ENCODE results near the gene DOP1A.

DNA sequence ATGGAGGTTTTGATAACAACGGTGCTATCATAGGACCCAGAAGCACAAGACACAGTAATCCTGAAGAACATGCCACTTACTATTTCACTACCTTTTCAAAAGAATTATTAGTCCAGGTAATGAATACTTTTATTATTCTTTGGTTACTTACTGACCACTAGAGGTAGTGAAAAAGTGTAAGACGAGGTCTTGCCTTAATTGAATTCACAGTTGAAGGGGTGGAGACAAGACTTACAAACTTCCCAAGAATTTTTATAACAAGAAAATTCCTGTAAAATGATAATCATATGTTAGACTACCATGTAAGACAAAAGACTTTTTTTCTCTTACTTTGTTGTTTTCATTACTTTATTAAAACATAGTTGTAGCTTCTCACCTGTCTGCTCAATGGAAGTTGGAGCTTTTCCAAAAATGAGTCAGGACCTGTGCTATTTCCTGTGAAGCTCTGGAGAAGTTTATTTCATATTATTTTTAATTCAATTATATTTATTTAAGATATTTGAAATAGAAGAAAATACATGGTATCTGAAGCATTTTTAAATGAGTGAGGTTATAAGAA is 52.4 kb downstream of the DOP1A start:
- TF ChIP-seq EP300 (IDR thresholded peaks at IDR 0.05) (no peak), CTCF (IDR thresholded peaks at IDR 0.05) (no peak), POLR2A (IDR thresholded peaks at IDR 0.05) (no peak)

Measured in sigmoid colon (tissue), 4 donors.